ENCODE data around the gene CD5L.

DNA sequence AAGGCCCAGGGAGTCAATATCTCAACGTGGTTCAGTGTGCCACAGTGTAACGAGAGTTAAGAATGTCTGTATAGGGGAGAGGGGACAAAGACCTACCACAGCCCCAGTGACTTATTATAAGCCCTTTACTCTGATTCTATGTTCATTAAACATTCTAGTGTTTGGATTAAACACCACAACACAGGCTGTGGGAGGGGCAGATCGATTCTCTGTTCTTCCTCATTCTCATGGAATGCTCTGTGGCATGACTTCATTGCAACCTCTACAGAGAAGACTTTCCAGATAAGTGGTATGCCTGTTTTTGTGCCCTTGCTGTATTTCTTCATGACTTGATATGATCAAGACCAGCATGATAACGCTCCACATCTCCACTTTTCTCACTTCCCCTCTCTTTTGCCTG lies 39.0 kb upstream of the CD5L start:
- TF ChIP-seq, protein P1, sequence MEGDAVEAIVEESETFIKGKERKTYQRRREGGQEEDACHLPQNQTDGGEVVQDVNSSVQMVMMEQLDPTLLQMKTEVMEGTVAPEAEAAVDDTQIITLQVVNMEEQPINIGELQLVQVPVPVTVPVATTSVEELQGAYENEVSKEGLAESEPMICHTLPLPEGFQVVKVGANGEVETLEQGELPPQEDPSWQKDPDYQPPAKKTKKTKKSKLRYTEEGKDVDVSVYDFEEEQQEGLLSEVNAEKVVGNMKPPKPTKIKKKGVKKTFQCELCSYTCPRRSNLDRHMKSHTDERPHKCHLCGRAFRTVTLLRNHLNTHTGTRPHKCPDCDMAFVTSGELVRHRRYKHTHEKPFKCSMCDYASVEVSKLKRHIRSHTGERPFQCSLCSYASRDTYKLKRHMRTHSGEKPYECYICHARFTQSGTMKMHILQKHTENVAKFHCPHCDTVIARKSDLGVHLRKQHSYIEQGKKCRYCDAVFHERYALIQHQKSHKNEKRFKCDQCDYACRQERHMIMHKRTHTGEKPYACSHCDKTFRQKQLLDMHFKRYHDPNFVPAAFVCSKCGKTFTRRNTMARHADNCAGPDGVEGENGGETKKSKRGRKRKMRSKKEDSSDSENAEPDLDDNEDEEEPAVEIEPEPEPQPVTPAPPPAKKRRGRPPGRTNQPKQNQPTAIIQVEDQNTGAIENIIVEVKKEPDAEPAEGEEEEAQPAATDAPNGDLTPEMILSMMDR (IDR thresholded peaks at IDR 0.05), result no peak
- TF ChIP-seq POLR2A (IDR thresholded peaks at IDR 0.05), result no peak
